HepG2 (cell line): Measurements from ENCODE around the gene FMNL1. TPM values are rescaled to one million over a fixed set of nuclear protein-coding genes. Genes with fewer than 3 reads are reported as not detected.

Experiments
- ATF6 ChIP-seq: sonication (generic); formaldehyde crosslinking; conservative IDR thresholded peaks from 2 replicates; pipeline ENCODE4 v1.4.0; 2020; ENCODE audit warnings: missing genetic modification reagents
- CCAR2 ChIP-seq: fragments of 200-400 bp; formaldehyde crosslinking; optimal IDR thresholded peaks from 2 replicates; pipeline ENCODE3; 2018; ENCODE audit warnings: low read depth, mild to moderate bottlenecking, low read length, moderate library complexity
- FIP1L1 ChIP-seq: fragments of 200-400 bp; formaldehyde crosslinking; IDR thresholded peaks from 2 replicates; pipeline ENCODE4 v1.6.1; 2018; ENCODE audit warnings: low read depth, mild to moderate bottlenecking, low read length, moderate library complexity, borderline replicate concordance; ENCODE audit not compliant: insufficient read depth
- HNRNPLL ChIP-seq: fragments of 200-400 bp; formaldehyde crosslinking; IDR thresholded peaks from 2 replicates; pipeline ENCODE4 v1.6.1; 2017; ENCODE audit warnings: mild to moderate bottlenecking, low read depth, low read length; ENCODE audit not compliant: poor library complexity, severe bottlenecking
- ISL2 ChIP-seq: sonication (generic); formaldehyde crosslinking; IDR thresholded peaks from 2 replicates; pipeline ENCODE4 v1.5.0; 2020; ENCODE audit warnings: missing genetic modification reagents
- LCORL ChIP-seq, 2 experiments: fragments of 450-650 bp in 1 of 2; sonication (generic) in 1 of 2; formaldehyde crosslinking in 1 of 2; IDR thresholded peaks; 2 replicates each; pipeline versions ENCODE4 v1.5.0 to v1.6.1; 2017 to 2020; ENCODE audit warnings: antibody characterized with exemption in 1 of 2, missing genetic modification reagents in 1 of 2
- MEF2D ChIP-seq: sonication (generic); formaldehyde crosslinking; IDR thresholded peaks from 2 replicates; pipeline ENCODE4 v1.5.1; 2020; ENCODE audit warnings: mild to moderate bottlenecking, missing genetic modification reagents
- NR2C2 ChIP-seq: sonication (generic); formaldehyde crosslinking; IDR thresholded peaks from 2 replicates; pipeline ENCODE4 v1.4.0; 2020; ENCODE audit warnings: missing genetic modification reagents, mild to moderate bottlenecking, moderate library complexity, borderline replicate concordance
- NR2F1 ChIP-seq, 2 experiments: fragments of 450-650 bp in 1 of 2; formaldehyde crosslinking in 1 of 2; IDR thresholded peaks; 2 replicates each; pipeline versions ENCODE4 v1.5.0 to v1.6.1; 2016 to 2020; ENCODE audit warnings: mild to moderate bottlenecking in 1 of 2, missing compliant biosample characterization in 1 of 2, missing genetic modification reagents in 1 of 2, moderate library complexity in 1 of 2
- REPIN1 ChIP-seq: sonication (generic); formaldehyde crosslinking; IDR thresholded peaks from 2 replicates; pipeline ENCODE4 v1.8.0; 2022; ENCODE audit warnings: missing genetic modification reagents, low read depth, mild to moderate bottlenecking, borderline replicate concordance
- TEAD3 ChIP-seq: optimal IDR thresholded peaks from 2 replicates; pipeline ENCODE3; 2016; ENCODE audit warnings: borderline replicate concordance
- THAP11 ChIP-seq: IDR thresholded peaks from 2 replicates; pipeline ENCODE4 v1.6.1; 2016; ENCODE audit warnings: missing biosample characterization, missing genetic modification reagents
- THAP8 ChIP-seq: sonication (generic); formaldehyde crosslinking; IDR thresholded peaks from 2 replicates; pipeline ENCODE4 v1.5.1; 2020; ENCODE audit warnings: missing genetic modification reagents, mild to moderate bottlenecking, borderline replicate concordance
- TRAFD1 ChIP-seq: sonication (generic); formaldehyde crosslinking; IDR thresholded peaks from 2 replicates; pipeline ENCODE4 v1.5.1; 2020; ENCODE audit warnings: missing genetic modification reagents, mild to moderate bottlenecking, borderline replicate concordance
- ZBTB4 ChIP-seq: sonication (generic); formaldehyde crosslinking; IDR thresholded peaks from 2 replicates; pipeline ENCODE4 v1.4.0; 2020; ENCODE audit warnings: missing genetic modification reagents, mild to moderate bottlenecking, borderline replicate concordance
- ZNF317 ChIP-seq: sonication (generic); formaldehyde crosslinking; IDR thresholded peaks from 2 replicates; pipeline ENCODE4 v1.5.0; 2020; ENCODE audit warnings: mild to moderate bottlenecking, missing genetic modification reagents
- ZNF605 ChIP-seq: sonication (generic); formaldehyde crosslinking; IDR thresholded peaks from 2 replicates; pipeline ENCODE4 v1.8.0; 2022; ENCODE audit warnings: mild to moderate bottlenecking, missing genetic modification reagents
- ZNF713 ChIP-seq: sonication (generic); formaldehyde crosslinking; IDR thresholded peaks from 2 replicates; pipeline ENCODE4 v1.4.0; 2020; ENCODE audit warnings: mild to moderate bottlenecking, missing genetic modification reagents
- ZSCAN12 ChIP-seq: sonication (generic); formaldehyde crosslinking; IDR thresholded peaks from 2 replicates; pipeline ENCODE4 v1.9.0; 2021; ENCODE audit warnings: mild to moderate bottlenecking, missing genetic modification reagents
- ZSCAN25 ChIP-seq: sonication (generic); formaldehyde crosslinking; IDR thresholded peaks from 2 replicates; pipeline ENCODE4 v1.8.0; 2022; ENCODE audit warnings: mild to moderate bottlenecking, missing genetic modification reagents
- polyA plus RNA-seq, 8 experiments: library from polyadenylated mRNA; depleted of rRNA in 3 of 8; stranded (reverse) in 7 of 8; unstranded in 1 of 8; fragments of >200 nt; fragmentation: Illumina TruSeq in 4 of 8; extraction: Trizol in 4 of 8; gene quantifications; 2 replicates each; pipeline versions ENCODE4 v1.2.1 to v1.2.3, GENCODE V29; 2011 to 2016; ENCODE audit warnings: low read depth in 4 of 8, missing spikeins in 1 of 8, mixed read lengths in 1 of 8; ENCODE audit not compliant: insufficient read depth in 1 of 8
- total RNA-seq, 5 experiments: library from RNA; depleted of rRNA; stranded (reverse); fragments of >200 nt; fragmentation: Illumina TruSeq; extraction: Trizol; gene quantifications; 2 replicates each; pipeline ENCODE4 v1.2.3, GENCODE V29; 2016; ENCODE audit warnings: low read depth in 1 of 5

The FMNL1 gene
- total and polyA plus RNA-seq, 2 of the 13 experiments (the other 11 are each of a cell fraction or from before 2014, with no cell fraction given), result 0.53 to 0.70 TPM

GRCh38 chr17:45197555-45198334 lies 23.9 kb upstream of the FMNL1 start (continued):
- TF ChIP-seq ZBTB4 (peak; percentile 86; the same call in 1 of the 2 replicates), ZSCAN25 (CRISPR knock-in tag) (peak; percentile 84), ZNF605 (CRISPR knock-in tag) (no peak), THAP8 (CRISPR knock-in tag) (no peak; the same call in 1 of the 2 replicates), REPIN1 (CRISPR knock-in tag) (peak; percentile 95), ZNF713 (CRISPR knock-in tag) (peak; percentile 90; the same call in 1 of the 2 replicates), TEAD3 (peak; percentile 95), ZNF317 (CRISPR knock-in tag) (peak; percentile 66; the same call in 1 of the 2 replicates), HNRNPLL (peak; percentile 68), ZSCAN12 (CRISPR knock-in tag) (0 out of 2 replicates have a peak, but pooled peaks have one; percentile 87), CCAR2 (peak; percentile 16), NR2F1 (CRISPR knock-in tag; IDR thresholded peaks at IDR 0.05) (peak; percentile 80 to 86), TRAFD1 (CRISPR knock-in tag) (no peak), MEF2D (CRISPR knock-in tag) (peak; percentile 90), THAP11 (CRISPR knock-in tag) (peak; percentile 90), FIP1L1 (peak; percentile 85; the same call in 1 of the 2 replicates), ISL2 (CRISPR knock-in tag) (peak; percentile 81), LCORL (IDR thresholded peaks at IDR 0.05) (no peak), LCORL (CRISPR knock-in tag; IDR thresholded peaks at IDR 0.05) (peak; percentile 89), NR2C2 (CRISPR knock-in tag) (peak; percentile 60; the same call in 1 of the 2 replicates), ATF6 (no peak)
